HG02981 (cell line): ENCODE measurements around the gene ZNF148.

Source experiments
- ATAC-seq: cut with Tn5 transposase; IDR thresholded peaks from one replicate; pipeline ENCODE4 v1.9.1; 2021; ENCODE audit warnings: mild to moderate bottlenecking, moderate library complexity; ENCODE audit not compliant: unreplicated experiment

The ZNF148 gene

DNA sequence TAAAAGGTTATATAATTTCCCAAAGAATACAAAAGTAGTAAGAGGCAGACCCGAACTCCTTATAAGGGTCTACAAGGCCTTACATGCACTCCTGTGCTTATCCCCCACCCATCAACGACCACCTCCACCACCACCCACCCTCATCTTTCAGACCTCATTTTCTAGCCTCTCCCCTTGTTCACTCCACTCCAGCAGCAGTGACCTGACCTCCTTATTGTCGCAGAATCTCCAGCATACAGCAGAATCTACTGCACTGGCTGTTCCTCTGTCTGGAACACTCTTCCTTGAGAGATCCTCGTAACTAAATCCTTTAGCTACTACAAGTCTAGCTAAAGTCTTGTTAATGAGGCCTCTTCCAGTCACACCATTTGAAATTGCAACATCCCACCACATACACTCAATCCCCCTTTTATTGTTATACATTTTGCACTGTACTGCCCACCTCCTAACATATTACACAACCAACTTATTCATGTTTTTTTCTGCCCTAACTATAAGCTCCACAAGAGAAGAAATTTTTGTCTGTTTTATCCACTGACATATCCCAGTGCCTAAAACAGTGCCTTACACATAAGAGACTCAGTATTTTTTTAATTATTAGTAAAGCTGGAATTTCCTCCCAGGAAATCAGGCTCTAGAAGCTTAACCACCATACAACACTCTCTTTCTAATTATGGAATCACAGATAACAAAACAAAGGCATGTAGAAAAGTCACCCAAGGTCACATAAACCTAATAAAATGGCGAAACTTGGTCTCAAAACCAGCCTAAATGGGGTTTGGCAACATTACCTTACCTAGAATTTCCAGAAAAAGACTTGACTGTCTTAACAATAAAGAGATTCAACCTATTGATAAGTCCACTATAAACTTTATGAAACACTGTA, 40.2 kb downstream of the ZNF148 start:
- no peak for ATAC-seq

- no peak for ATAC-seq
Measured at GRCh38 chr3:125332504-125332903, 42.6 kb downstream of the ZNF148 start.

DNA sequence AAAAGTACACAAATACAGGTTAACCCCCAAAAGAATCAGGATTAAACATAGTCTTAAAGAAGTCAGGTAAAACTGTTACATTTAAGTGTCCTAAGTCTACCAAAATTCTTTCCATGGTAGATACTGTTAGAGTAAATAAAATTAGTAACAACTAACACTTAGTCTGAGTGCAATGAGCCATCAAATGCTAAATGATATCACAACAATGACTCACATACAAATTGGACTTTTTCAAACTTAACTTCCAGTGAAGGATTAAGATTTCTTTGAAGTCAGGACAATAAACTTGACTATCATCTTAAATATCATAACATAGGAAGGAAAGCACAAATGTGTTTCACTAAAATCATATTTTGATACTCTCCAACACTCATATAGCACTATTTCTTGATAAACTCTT, 43.9 kb downstream of the ZNF148 start:
- ATAC-seq: no peak

GRCh38 chr3:125326957-125327356, 48.2 kb downstream of the ZNF148 start:
- no peak for ATAC-seq

- ATAC-seq: no peak
Measured at GRCh38 chr3:125325746-125326145, 49.4 kb downstream of the ZNF148 start.

GRCh38 chr3:125324341-125324740, 50.8 kb downstream of the ZNF148 start:
- ATAC-seq: no peak

DNA sequence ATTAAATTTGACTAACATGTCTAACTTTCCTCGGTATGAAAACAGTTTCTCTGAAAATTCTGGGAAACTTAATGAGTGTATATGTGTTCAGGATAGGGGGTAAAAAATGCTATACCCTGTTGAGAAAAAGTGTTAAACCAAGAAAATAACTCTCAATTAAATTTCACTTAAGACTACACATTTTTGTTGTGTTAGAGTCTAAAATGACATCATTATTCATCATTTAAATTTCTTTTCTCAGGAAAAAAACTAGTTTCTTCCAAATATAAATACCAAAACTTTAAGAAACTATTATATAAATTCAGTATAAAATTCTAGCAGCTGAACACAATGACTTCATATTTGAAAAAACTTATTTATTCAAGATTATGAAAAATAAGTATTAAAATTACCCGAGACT, 52.2 kb downstream of the ZNF148 start:
- ATAC-seq: no peak

GRCh38 chr3:125322166-125322565, 53.0 kb downstream of the ZNF148 start:
- ATAC-seq: no peak

DNA sequence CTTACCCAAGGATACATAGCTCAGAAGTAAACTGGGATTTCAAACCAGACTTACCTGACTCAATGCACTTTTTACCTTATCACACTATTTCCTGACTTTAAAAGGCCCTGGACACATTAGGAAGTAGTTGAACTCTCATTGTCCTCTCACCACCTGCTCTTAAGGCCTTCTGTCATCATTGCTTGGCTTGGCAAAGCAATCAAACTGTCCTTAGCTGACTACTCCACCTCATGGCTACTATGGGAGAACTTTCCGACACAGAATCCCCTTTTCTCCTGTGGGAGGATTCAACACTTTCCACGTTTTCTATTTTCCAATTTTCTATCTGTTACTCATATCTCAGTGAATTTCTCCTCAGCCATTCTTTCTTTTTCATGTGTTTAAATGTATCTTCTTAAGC, 55.4 kb downstream of the ZNF148 start:
- no peak for ATAC-seq

- ATAC-seq: no peak
Measured at GRCh38 chr3:125318871-125319270, 56.3 kb downstream of the ZNF148 start.

DNA sequence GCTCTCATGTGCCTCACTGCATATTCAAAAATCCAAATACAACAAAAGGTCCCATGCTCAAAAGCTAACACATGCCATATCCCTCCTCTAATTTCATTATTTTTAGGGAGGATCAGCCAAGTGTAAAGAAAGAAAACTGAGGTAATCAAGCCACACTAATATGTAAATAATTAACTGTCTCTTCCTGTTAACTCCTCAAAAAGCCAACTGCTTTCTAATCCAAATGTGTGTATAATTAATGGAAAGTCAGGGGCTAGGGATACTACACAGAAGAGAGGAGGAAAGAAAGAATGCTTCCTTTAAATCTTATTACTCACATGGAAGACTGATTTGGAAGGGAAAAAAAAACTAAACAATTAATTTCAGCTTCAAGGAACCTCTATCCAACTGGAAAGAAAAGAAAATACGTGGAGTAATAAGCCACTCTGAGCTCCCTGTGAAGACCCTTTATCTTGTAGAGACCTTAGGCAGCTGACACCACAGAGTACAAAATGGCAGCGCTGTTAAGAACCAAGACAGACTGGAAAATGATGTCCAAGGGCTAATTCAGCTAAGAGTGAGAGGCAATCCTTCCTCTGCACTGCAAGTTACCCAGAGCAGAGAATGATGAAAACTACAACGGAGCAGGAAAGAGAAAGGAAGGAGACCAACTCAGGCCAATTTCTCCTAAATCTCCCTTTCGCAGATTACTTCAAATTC, 56.8 kb downstream of the ZNF148 start:
- ATAC-seq: no peak

DNA sequence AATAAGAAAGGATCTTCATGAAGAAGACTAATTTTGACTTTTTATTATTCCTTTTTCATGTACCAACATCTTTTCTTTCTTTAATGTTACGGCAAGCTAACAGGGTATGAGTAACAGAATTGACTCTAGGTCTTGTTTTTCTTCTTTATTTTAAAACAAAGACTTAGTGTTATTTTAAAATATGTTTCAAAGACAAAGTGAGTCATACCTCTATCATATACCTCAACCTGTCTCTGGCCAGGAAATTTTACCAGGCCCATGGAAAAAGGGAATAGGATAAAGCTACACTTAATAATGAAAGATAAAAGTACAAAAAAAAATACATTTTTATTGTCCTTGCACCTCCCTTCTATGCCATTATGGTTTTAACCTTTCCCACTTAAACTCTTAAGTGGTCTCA, 57.4 kb downstream of the ZNF148 start:
- ATAC-seq: no peak

GRCh38 chr3:125316949-125317348, 58.2 kb downstream of the ZNF148 start:
- no peak for ATAC-seq

DNA sequence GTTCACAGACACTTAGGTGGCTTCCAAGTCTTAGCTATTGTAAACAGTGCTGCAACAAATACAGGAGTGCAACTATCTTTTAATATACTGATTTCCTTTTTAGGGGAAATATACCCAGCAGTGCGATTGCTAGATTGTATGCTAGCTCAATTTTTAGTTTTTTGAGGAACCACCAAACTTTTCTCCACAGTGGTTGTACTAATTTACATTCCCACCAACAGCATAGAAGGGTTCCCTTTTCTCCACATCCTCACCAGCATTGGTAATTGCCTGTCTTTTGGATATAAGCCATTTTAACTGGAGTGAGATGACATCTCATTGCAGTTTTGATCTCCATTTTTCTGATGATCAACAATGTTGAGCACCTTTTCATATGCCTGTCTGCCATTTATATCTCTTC, 58.9 kb downstream of the ZNF148 start:
- no peak for ATAC-seq

DNA sequence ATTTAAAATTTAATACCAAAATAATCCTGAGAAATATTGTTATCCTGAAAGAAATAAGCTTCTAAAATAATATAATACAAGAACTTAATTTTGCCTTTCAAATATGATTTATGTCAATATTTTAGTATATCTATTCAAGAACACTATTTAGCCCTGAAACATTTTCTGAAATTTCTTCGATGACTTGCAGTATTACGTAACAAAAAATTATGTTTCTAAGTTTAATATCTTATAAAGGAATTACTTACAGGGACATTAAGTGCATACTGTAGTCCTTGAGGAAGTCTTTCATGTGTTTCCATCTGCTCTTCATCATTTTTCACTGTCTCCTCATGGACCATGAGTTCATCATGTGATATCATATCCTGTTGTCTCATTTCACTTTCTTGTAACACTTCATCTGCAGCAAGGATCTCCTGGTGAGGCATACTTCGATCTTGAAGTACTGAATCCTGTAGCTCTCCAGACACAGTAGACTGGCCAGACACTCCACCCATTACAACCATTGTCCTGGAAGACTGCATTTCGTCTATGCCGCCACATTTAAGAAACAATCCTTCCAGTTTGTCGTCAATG, 62.0 kb downstream of the ZNF148 start:
- ATAC-seq: no peak

DNA sequence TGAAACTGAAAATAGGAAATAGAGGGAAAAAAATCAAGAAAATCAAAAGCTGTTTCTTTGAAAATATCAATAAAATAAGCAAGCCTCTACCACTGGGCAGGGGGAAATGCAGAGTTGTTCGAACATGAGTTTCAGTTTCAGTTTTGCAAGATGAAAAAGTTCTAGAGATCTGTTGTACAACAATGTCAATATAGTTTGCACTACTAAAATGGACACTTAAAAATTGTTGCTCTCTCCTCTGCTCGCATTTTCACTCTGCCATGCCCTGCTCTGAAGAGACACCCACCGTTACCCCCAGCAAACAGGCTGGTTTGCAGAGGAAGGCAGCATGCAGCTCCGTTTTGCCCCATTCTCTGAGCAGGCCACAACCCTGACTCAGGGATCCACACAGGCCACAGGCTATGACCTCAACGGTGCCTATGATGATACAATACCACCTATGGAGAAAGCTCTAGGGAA, 64.5 kb downstream of the ZNF148 start:
- ATAC-seq: no peak

- ATAC-seq: no peak
Measured at GRCh38 chr3:125309476-125309875, 65.6 kb downstream of the ZNF148 start.

GRCh38 chr3:125306620-125307019, 68.5 kb downstream of the ZNF148 start:
- no peak for ATAC-seq

DNA sequence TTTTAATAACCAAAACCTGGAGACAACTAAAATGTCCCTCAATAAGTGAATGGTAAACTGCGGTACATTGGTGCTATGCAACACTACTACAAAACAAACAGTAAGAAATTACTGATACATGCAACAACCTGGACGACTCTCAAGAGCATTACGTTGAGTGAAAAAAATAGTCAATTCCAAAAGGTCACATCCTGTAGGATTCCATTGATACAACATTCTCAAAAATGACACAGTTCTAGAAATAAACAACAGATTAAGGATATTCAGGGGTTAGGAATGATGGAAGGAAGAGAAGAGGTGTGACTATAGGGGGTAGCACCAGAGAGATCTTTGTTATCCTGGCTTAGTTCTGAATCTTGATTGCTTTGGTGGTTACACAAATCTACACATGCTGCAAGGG, 72.2 kb downstream of the ZNF148 start:
- ATAC-seq: no peak

DNA sequence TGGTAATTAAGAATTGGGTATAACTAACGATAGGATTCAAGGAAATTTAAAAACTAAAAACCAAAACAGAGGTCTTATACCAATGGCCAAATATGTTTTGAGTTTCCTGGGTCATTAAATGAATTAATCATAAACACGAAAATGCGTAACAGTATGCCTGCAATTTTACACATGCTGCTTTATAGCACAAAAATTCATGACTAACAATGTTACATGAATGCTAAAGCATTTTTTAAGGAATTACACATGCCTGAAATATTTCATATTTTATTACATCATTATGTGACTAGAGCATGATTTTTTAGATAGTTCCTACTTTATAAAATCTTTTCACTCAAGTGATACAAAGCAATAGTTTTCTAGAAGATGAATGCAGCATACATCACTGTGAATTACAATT, 74.7 kb downstream of the ZNF148 start:
- ATAC-seq: no peak

DNA sequence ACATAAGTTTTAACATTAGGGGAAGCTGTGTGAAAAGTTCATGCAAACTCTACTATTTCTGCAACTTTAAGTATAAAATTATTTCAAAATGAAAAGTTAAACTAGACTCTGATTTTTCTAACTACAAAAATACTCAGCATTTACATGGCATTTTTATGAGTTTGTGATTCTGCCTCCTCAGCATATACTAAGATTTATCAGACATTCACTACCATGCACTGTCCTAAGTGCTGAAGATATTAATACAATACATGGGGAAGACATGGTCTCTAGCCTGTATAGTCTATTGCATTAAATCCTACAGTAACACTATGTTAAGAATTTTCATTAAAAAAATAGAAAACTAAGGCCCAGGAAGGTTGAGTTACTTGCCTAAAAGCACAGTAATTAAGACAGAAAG, 80.7 kb downstream of the ZNF148 start:
- no peak for ATAC-seq

- no peak for ATAC-seq
Measured at GRCh38 chr3:125292015-125292414, 83.1 kb downstream of the ZNF148 start.
